GM23338 (cell line): Measurements from ENCODE around the gene FLNC.

Experiments used
- CREB1 ChIP-seq: fragments of 250-450 bp; sonication (Bioruptor Pico); IDR thresholded peaks from 2 replicates; pipeline ENCODE4 v1.5.0; 2020; ENCODE audit warnings: low read depth, mild to moderate bottlenecking, moderate library complexity
- CTCF ChIP-seq, 2 experiments: fragments of 200-600 bp in 1 of 2; sonication (generic) in 1 of 2; conservative IDR thresholded peaks; 2 replicates each; pipeline versions ENCODE4 v1.5.1 to v1.6.1; 2016 to 2017; ENCODE audit warnings: antibody characterized with exemption in 2 of 2, low read depth in 2 of 2, mild to moderate bottlenecking in 2 of 2, moderate library complexity in 1 of 2
- ETS1 ChIP-seq: IDR thresholded peaks from 2 replicates; pipeline ENCODE4 v1.6.1; 2016; ENCODE audit warnings: antibody characterized with exemption
- EZH2 ChIP-seq: fragments of 200-600 bp; sonication (generic); IDR thresholded peaks from one replicate; pipeline ENCODE4 v1.8.0; 2017; ENCODE audit warnings: antibody characterized with exemption, mild to moderate bottlenecking, low read depth; ENCODE audit not compliant: unreplicated experiment
- EZH2phosphoT487 ChIP-seq: fragments of 200-600 bp; sonication (generic); IDR thresholded peaks from one replicate; pipeline ENCODE4 v1.8.1; 2018; ENCODE audit warnings: antibody characterized with exemption; ENCODE audit not compliant: unreplicated experiment
- POLR2AphosphoS5 ChIP-seq: IDR thresholded peaks from 2 replicates; pipeline ENCODE4 v1.6.1; 2016; ENCODE audit warnings: antibody characterized with exemption, low read depth
- REST ChIP-seq: IDR thresholded peaks from one replicate; pipeline ENCODE4 v1.6.1; 2018; ENCODE audit warnings: antibody characterized with exemption; ENCODE audit not compliant: unreplicated experiment
- ZNF462 ChIP-seq: fragments of 250-450 bp; sonication (Bioruptor Pico); IDR thresholded peaks from 2 replicates; pipeline ENCODE4 v1.5.0; 2020; ENCODE audit warnings: mild to moderate bottlenecking, moderate library complexity

- TF ChIP-seq ZNF462 (CRISPR knock-in tag) = no peak
- no peak for TF ChIP-seq CREB1
- TF ChIP-seq CTCF (conservative IDR thresholded peaks at IDR 0.05; ENCODE audit: low read depth in 2 of 2) = no peak
- TF ChIP-seq REST = no peak
- TF ChIP-seq EZH2 = no peak
- no peak for TF ChIP-seq ETS1
- no peak for TF ChIP-seq EZH2phosphoT487
- no peak for TF ChIP-seq POLR2AphosphoS5
Observed at GRCh38 chr7:128856001-128856718, 26.0 kb downstream of the FLNC start.
